ENCODE results near the gene KIRREL3. TPM values are rescaled to one million over a fixed set of nuclear protein-coding genes. Genes with fewer than 3 reads are reported as not detected.

Gene KIRREL3
- total and polyA plus RNA-seq, 2 of the 4 experiments (the other 2 are of a cell fraction), result 10.9 to 15.9 TPM

DNA sequence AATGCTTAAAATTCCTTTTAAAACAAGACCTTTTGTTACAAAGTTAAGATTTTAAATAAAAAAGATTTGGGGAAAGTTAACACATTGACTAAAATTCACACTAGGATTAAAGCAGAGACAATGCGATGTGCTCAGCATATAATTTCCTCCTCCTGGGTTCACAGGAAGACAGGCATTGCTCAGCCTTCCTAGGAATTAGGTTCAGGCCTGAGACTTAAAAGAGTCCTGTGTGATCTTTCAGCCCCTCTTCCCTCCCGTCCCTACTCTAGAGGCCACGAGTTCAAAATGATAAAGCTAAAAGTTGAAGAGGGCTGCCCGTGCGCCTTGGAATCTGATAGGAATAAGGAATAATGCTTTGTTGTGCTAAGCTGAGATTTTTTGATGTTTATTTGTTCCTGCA lies 218.6 kb downstream of the KIRREL3 start:
- no TSS peak for BruUV-seq (replicated peaks)
- H3K4me2 ChIP-seq (ENCODE audit: low read depth, low read length), result no peak overlapping the region
- ChIA-PET CTCF (interaction anchor here (1.1 kb wide), 1 partner anchor 66 kb away, joined by 3 read pairs; no protein-coding TSS in a partner anchor), POLR2A (ENCODE audit: unreplicated experiment) (no interaction called here)
- WGBS, 2 experiments (ENCODE audit: extremely low coverage in 2 of 2, insufficient read length in 1 of 2), result no CpG with 5 or more reads among the region's 5 CpGs
- no peaks in the 10 kb centered on the region for H3K36me3 ChIP-seq (ENCODE audit: control insufficient read depth, insufficient read depth, low read length)
- H3K79me1 ChIP-seq (ENCODE audit: low read depth in 1 of 2, low read length in 2 of 2), result peaks cover 2 to 4% of the 10 kb centered on the region in 2 experiments; a peak in 2 of 4 replicates
- dilution Hi-C loops (cut with HindIII; ENCODE audit: low sequenced_read_pairs, unreplicated experiment) (no loop called here), intact Hi-C loops (cut with micrococcal nuclease) (no loop called here), in situ Hi-C loops (cut with MboI; ENCODE audit: low sequenced_read_pairs) (no loop called here)
- ATAC-seq (ENCODE audit: low read depth), result no peak
- H4K91ac ChIP-seq (ENCODE audit: insufficient read depth, low read depth, low read length), result no peak overlapping the region
- H2BK15ac ChIP-seq (ENCODE audit: low read depth, low read length), result no peak overlapping the region
- no peak overlapping the region for H2AK5ac ChIP-seq (ENCODE audit: low read depth, low read length)
- H3K56ac ChIP-seq (ENCODE audit: extremely low read depth, insufficient read depth, low read length), result no peak overlapping the region
- H3K18ac ChIP-seq (ENCODE audit: low read depth, low read length), result no peak overlapping the region
- H4K20me1 ChIP-seq (ENCODE audit: insufficient read depth, low read length), result no peaks in the 10 kb centered on the region
- H3K4me3 ChIP-seq (ENCODE audit: insufficient read depth, low read depth, low read length), result no peak overlapping the region
- DNase-seq, result no peak
- H3K14ac ChIP-seq (replicated peaks; ENCODE audit: low read depth, low read length), result no peak overlapping the region
- TF ChIP-seq, protein P1, sequence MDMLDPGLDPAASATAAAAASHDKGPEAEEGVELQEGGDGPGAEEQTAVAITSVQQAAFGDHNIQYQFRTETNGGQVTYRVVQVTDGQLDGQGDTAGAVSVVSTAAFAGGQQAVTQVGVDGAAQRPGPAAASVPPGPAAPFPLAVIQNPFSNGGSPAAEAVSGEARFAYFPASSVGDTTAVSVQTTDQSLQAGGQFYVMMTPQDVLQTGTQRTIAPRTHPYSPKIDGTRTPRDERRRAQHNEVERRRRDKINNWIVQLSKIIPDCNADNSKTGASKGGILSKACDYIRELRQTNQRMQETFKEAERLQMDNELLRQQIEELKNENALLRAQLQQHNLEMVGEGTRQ (IDR thresholded peaks at IDR 0.05; ENCODE audit: low read depth, low read length), result no peak
- no peak for TF ChIP-seq CEBPB (IDR thresholded peaks at IDR 0.05; ENCODE audit: low read depth, low read length)
- TF ChIP-seq, protein P2, sequence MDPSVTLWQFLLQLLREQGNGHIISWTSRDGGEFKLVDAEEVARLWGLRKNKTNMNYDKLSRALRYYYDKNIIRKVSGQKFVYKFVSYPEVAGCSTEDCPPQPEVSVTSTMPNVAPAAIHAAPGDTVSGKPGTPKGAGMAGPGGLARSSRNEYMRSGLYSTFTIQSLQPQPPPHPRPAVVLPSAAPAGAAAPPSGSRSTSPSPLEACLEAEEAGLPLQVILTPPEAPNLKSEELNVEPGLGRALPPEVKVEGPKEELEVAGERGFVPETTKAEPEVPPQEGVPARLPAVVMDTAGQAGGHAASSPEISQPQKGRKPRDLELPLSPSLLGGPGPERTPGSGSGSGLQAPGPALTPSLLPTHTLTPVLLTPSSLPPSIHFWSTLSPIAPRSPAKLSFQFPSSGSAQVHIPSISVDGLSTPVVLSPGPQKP (IDR thresholded peaks at IDR 0.05; ENCODE audit: borderline replicate concordance, low read depth, low read length), result no peak
- TF ChIP-seq MAZ (IDR thresholded peaks at IDR 0.05; ENCODE audit: borderline replicate concordance, low read depth, low read length), result no peak
- no peak for TF ChIP-seq SMC3 (IDR thresholded peaks at IDR 0.05; ENCODE audit: low read depth, low read length)
- no peak for TF ChIP-seq NFE2L2 (IDR thresholded peaks at IDR 0.05; ENCODE audit: low read depth, low read length)
- no peak for TF ChIP-seq RFX5 (IDR thresholded peaks at IDR 0.05; ENCODE audit: low read depth, low read length)
- H3K9ac ChIP-seq (ENCODE audit: low read depth, low read length), result no peak overlapping the region
- no peak overlapping the region for H2BK20ac ChIP-seq (ENCODE audit: low read depth, low read length)
- H3K4ac ChIP-seq (ENCODE audit: low read depth, low read length), result no peak overlapping the region
- no peak overlapping the region for H4K5ac ChIP-seq (ENCODE audit: low read depth, low read length)
- H2AK9ac ChIP-seq (replicated peaks; ENCODE audit: low read depth, low read length, poor library complexity), result no peak overlapping the region
- H3K9me3 ChIP-seq (ENCODE audit: control insufficient read depth, insufficient read depth, low read length), result no peaks in the 10 kb centered on the region
- no peak overlapping the region for H4K8ac ChIP-seq (ENCODE audit: low read depth in 2 of 2, low read length in 2 of 2)
- H3K27me3 ChIP-seq (ENCODE audit: control insufficient read depth, insufficient read depth, low read length), result no peaks in the 10 kb centered on the region
- no peaks in the 10 kb centered on the region; the same call in 1 of the 2 replicates for H3K9me1 ChIP-seq (ENCODE audit: insufficient read depth, low read length)
- H3K4me1 ChIP-seq (ENCODE audit: control insufficient read depth, insufficient read depth, low read length), result no peaks in the 10 kb centered on the region
- H3K23ac ChIP-seq (ENCODE audit: low read depth, low read length), result no peak overlapping the region
- H2AFZ ChIP-seq (replicated peaks; ENCODE audit: low read length, poor library complexity), result no peak overlapping the region
- H2BK5ac ChIP-seq (ENCODE audit: low read depth, low read length, poor library complexity, severe bottlenecking), result no peak overlapping the region
- no peak overlapping the region for H2BK120ac ChIP-seq (ENCODE audit: low read depth, low read length)
- H3K27ac ChIP-seq (ENCODE audit: insufficient read depth, low read length), result no peak overlapping the region

Data from IMR-90 (cell line).